Measurements from ENCODE around the gene PIGZ.

GRCh38 chr3:196995027-196995426, 26.4 kb upstream of the PIGZ start:
- TF ChIP-seq CTCF (IDR thresholded peaks at IDR 0.05), result no peak
- TF ChIP-seq POLR2A (IDR thresholded peaks at IDR 0.05), result no peak
